GM12878 (cell line): ENCODE results near the gene CFAP70. TPM values are rescaled to one million over a fixed set of nuclear protein-coding genes. Genes with fewer than 3 reads are reported as not detected.

Source experiments
- ATAC-seq: fragments of 200-7000 bp; cut with Tn5 transposase; 3 replicates; pipeline ENCODE4 v1.9.1; 2020; ENCODE audit warnings: mild to moderate bottlenecking, moderate library complexity
- BruUV-seq: library from RNA; stranded (reverse); fragments of 400-500 nt; replicated peaks from 2 replicates; lab custom pipeline; 2021; lab: Mats Ljungman, UMichigan
- CTCF ChIA-PET: fragments of 300-600 bp; sonication (Branson Sonifier 250); formaldehyde crosslinking; extraction: SDS; loops from one replicate; lab custom pipeline; 2021; ENCODE audit warnings: inconsistent platforms; lab: Yijun Ruan, JAX
- POLR2A ChIA-PET: fragments of 350-600 bp; formaldehyde crosslinking; extraction: SDS; loops from one replicate; lab custom pipeline; 2021; ENCODE audit warnings: inconsistent platforms; lab: Charles Lee
- RAD21 ChIA-PET: fragments of 300-600 bp; sonication (Branson Sonifier 250); formaldehyde crosslinking; loops from one replicate; lab custom pipeline; 2023; ENCODE audit warnings: antibody characterized with exemption; ENCODE audit not compliant: unreplicated experiment; lab: Charles Lee
- SMC1A ChIA-PET: fragments of 300-600 bp; sonication (Branson Sonifier 250); formaldehyde crosslinking; loops from one replicate; lab custom pipeline; 2023; ENCODE audit not compliant: unreplicated experiment, uncharacterized antibody; lab: Charles Lee
- DNase-seq: peaks from one replicate; pipeline ENCODE4 v3.0.0-alpha.2; 2011; ENCODE audit warnings: low read depth, low spot score
- FAIRE-seq: peaks from 3 replicates; lab custom pipeline; 2011; peaks lifted over from hg19 to GRCh38; lab: Jason Lieb, UNC
- H2AFZ ChIP-seq: 2 replicates; pipeline ENCODE4 v1.6.0; 2011; ENCODE audit warnings: low read depth, low read length, control low read depth; ENCODE audit not compliant: control insufficient read depth
- H3K27ac ChIP-seq: 2 replicates; pipeline ENCODE4 v1.5.1; 2011; ENCODE audit warnings: control low read depth; ENCODE audit not compliant: control insufficient read depth, insufficient read depth
- H3K27me3 ChIP-seq, 2 experiments: replicated peaks in 1 of 2; 2 replicates each; pipeline versions ENCODE4 v1.6.0 to v1.6.1; 2011; ENCODE audit warnings: low read length in 1 of 2; ENCODE audit not compliant: control insufficient read depth in 2 of 2, insufficient read depth in 2 of 2
- H3K36me3 ChIP-seq, 2 experiments: 2 replicates each; pipeline ENCODE4 v1.5.1; 2011; ENCODE audit warnings: low read length in 1 of 2; ENCODE audit not compliant: control insufficient read depth in 2 of 2, insufficient read depth in 2 of 2
- H3K4me1 ChIP-seq: 2 replicates; pipeline ENCODE4 v1.6.1; 2011; ENCODE audit warnings: mild to moderate bottlenecking, low read length, moderate library complexity, mixed read lengths; ENCODE audit not compliant: control insufficient read depth, insufficient read depth
- H3K4me2 ChIP-seq: 2 replicates; pipeline ENCODE4 v1.6.0; 2011; ENCODE audit warnings: control low read depth; ENCODE audit not compliant: control insufficient read depth, insufficient read depth
- H3K4me3 ChIP-seq: fragments of 200-600 bp; sonication (generic); 2 replicates; pipeline ENCODE4 v1.5.1; 2016
- H3K79me2 ChIP-seq: 2 replicates; pipeline ENCODE4 v1.6.0; 2011; ENCODE audit warnings: low read length; ENCODE audit not compliant: control insufficient read depth, insufficient read depth
- H3K9ac ChIP-seq: 2 replicates; pipeline ENCODE4 v1.8.0; 2011; ENCODE audit warnings: low read length, control low read depth, mixed read lengths; ENCODE audit not compliant: control insufficient read depth, insufficient read depth
- H3K9me3 ChIP-seq: replicated peaks from 3 replicates; pipeline ENCODE4 v1.5.1; 2011; ENCODE audit warnings: mild to moderate bottlenecking, low read length; ENCODE audit not compliant: control insufficient read depth, insufficient read depth
- H4K20me1 ChIP-seq: 2 replicates; pipeline ENCODE4 v1.6.0; 2011; ENCODE audit not compliant: control insufficient read depth, insufficient read depth
- ELK1 ChIP-seq: IDR thresholded peaks from 2 replicates; pipeline ENCODE4 v1.6.1; 2012; ENCODE audit warnings: low read depth, low read length, improper control_type of control experiment
- HDAC6 ChIP-seq: fragments of 200-600 bp; sonication (generic); IDR thresholded peaks from one replicate; pipeline ENCODE4 v1.8.0; 2017; ENCODE audit warnings: antibody characterized with exemption; ENCODE audit not compliant: unreplicated experiment
- KLF5 ChIP-seq: fragments of 450-650 bp; IDR thresholded peaks from 2 replicates; pipeline ENCODE4 v1.6.1; 2014; ENCODE audit warnings: mild to moderate bottlenecking; ENCODE audit not compliant: partially characterized antibody
- MYB ChIP-seq: fragments of 150-350 bp; IDR thresholded peaks from 2 replicates; pipeline ENCODE4 v1.6.1; 2014; ENCODE audit warnings: mild to moderate bottlenecking, low read depth, low read length, borderline replicate concordance
- NKRF ChIP-seq: fragments of 450-650 bp; conservative IDR thresholded peaks from 2 replicates; pipeline ENCODE4 v1.6.1; 2017; ENCODE audit warnings: mild to moderate bottlenecking, moderate library complexity
- RBBP5 ChIP-seq: fragments of 200-600 bp; sonication (generic); conservative IDR thresholded peaks from 2 replicates; pipeline ENCODE4 v1.6.1; 2016
- USF1 ChIP-seq: IDR thresholded peaks from 2 replicates; pipeline ENCODE4 v1.6.1; 2011; ENCODE audit warnings: borderline replicate concordance, low read depth, mild to moderate bottlenecking, moderate library complexity, mixed read lengths, low read length; ENCODE audit not compliant: insufficient read depth; ENCODE audit errors: extremely low read length
- USF2 ChIP-seq: IDR thresholded peaks from 2 replicates; pipeline ENCODE4 v1.6.1; 2011; ENCODE audit warnings: low read depth, low read length, improper control_type of control experiment, borderline replicate concordance
- ZBED1 ChIP-seq: IDR thresholded peaks from 2 replicates; pipeline ENCODE4 v1.6.1; 2016; ENCODE audit warnings: borderline replicate concordance
- ZNF24 ChIP-seq: fragments of 450-650 bp; IDR thresholded peaks from 2 replicates; pipeline ENCODE4 v1.6.1; 2017; ENCODE audit warnings: antibody characterized with exemption, mild to moderate bottlenecking
- WGBS: methylation state at CpG from one replicate; pipeline ENCODE4 v1.1.6; 2016; ENCODE audit warnings: low lambda C conversion rate; ENCODE audit not compliant: insufficient replicate concordance, insufficient coverage; ENCODE audit errors: missing lambda C conversion rate; 5-methylcytosine and 5-hydroxymethylcytosine counted together
- in situ Hi-C: fragments of 300-500 bp; cut with MboI; formaldehyde crosslinking; loops from 9 replicates; pipeline ENCODE4 v1.14.3; 2018; ENCODE audit warnings: mixed read lengths
- intact Hi-C: fragments of 100-400 bp; cut with micrococcal nuclease; formaldehyde crosslinking; loops from one replicate; pipeline ENCODE4 v1.14.2; 2022; ENCODE audit not compliant: unreplicated experiment
- polyA plus RNA-seq, 11 experiments: library from polyadenylated mRNA; depleted of rRNA in 4 of 11; unstranded in 6 of 11; stranded (reverse) in 5 of 11; fragments of >200 nt; fragmentation: Nextera tagmentation in 4 of 11; fragmentation: Illumina TruSeq in 1 of 11; extraction: Ambion mirVana in 4 of 11; extraction: Trizol in 1 of 11; gene quantifications; 1 replicate in 1 of 11; 2 replicates in 10 of 11; pipeline versions ENCODE4 v1.2.1 to v1.2.3, GENCODE V29; 2011 to 2016; ENCODE audit warnings: inconsistent platforms in 2 of 11, missing spikeins in 2 of 11, low read depth in 1 of 11
- total RNA-seq, 4 experiments: library from RNA; depleted of rRNA in 3 of 4; stranded (reverse); fragments of >200 nt in 3 of 4; fragmentation: Illumina TruSeq in 1 of 4; extraction: Trizol in 1 of 4; gene quantifications; 2 replicates each; pipeline versions ENCODE4 v1.2.1 to v1.2.3, GENCODE V29; 2013 to 2021

Gene CFAP70
- total and polyA plus RNA-seq, 10 of the 15 experiments (the other 5 are each of a cell fraction or from before 2014, with no cell fraction given): 0.21 to 1.1 (median 0.42) TPM

GRCh38 chr10:73406846-73407245 is 48.2 kb upstream of the CFAP70 start:
- DNase-seq (no peak), ATAC-seq (no peak), FAIRE-seq (no peak)
- no peaks in the 10 kb centered on the region for H3K4me1 ChIP-seq
- no peak overlapping the region for H2AFZ ChIP-seq
- H3K9ac ChIP-seq: no peak overlapping the region
- H3K4me3 ChIP-seq: no peak overlapping the region
- no peak for TF ChIP-seq KLF5
- 60% methylated on average over 5 of the region's 5 CpGs for WGBS
- ChIA-PET SMC1A (interaction anchor here (0.9 to 1.3 kb wide), 2 partner anchors 48 to 88 kb away, joined by 3 read pairs; partner anchors contain the start of gene CFAP70), POLR2A (interaction anchor here (0.5 kb wide), 1 partner anchor 312 kb away, joined by 5 read pairs; no protein-coding TSS in a partner anchor), RAD21 (no interaction called here), CTCF (interaction anchor here (1.4 kb wide), 1 partner anchor 21 kb away, joined by 4 read pairs; no protein-coding TSS in a partner anchor)
- peaks cover 0 to 10% of the 10 kb centered on the region in 2 experiments; a peak in 1 of 4 replicates for H3K36me3 ChIP-seq
- intact Hi-C loops: no loop called here
- no peak overlapping the region for H3K27ac ChIP-seq
- no peaks in the 10 kb centered on the region for H3K9me3 ChIP-seq
- no peaks in the 10 kb centered on the region for H4K20me1 ChIP-seq
- BruUV-seq: no TSS peak
- peaks cover 87% of the 10 kb centered on the region for H3K79me2 ChIP-seq
- in situ Hi-C loops: no loop called here
- H3K27me3 ChIP-seq: no peaks in the 10 kb centered on the region
- no peak overlapping the region for H3K4me2 ChIP-seq

- peaks cover 80% of the 10 kb centered on the region for H3K79me2 ChIP-seq
- FAIRE-seq (no peak), DNase-seq (no peak), ATAC-seq (peak; percentile 35; the same call in 2 of the 3 replicates)
- H3K36me3 ChIP-seq: peaks cover 0 to 13% of the 10 kb centered on the region in 2 experiments; a peak in 3 of 4 replicates
- no peaks in the 10 kb centered on the region for H3K9me3 ChIP-seq
- ChIA-PET CTCF (interaction anchor here (1.4 kb wide), 1 partner anchor 19 kb away, joined by 4 read pairs; no protein-coding TSS in a partner anchor), RAD21 (no interaction called here), POLR2A (no interaction called here)
- H3K9ac ChIP-seq: no peak overlapping the region
- H3K4me3 ChIP-seq: no peak overlapping the region
- H3K27me3 ChIP-seq: no peaks in the 10 kb centered on the region
- H4K20me1 ChIP-seq: no peaks in the 10 kb centered on the region
- in situ Hi-C loops: no loop called here
- intact Hi-C loops: no loop called here
- no peak overlapping the region for H3K4me2 ChIP-seq
- no TSS peak for BruUV-seq
- H3K4me1 ChIP-seq: no peaks in the 10 kb centered on the region
- H2AFZ ChIP-seq: no peak overlapping the region
- H3K27ac ChIP-seq: peak overlapping the region; percentile 25; the same call in 1 of the 2 replicates
- 37% methylated on average over 3 of the region's 3 CpGs for WGBS
- TF ChIP-seq ELK1 (no peak), USF1 (no peak), MYB (no peak), ZNF24 (no peak), ZBED1 (no peak), RBBP5 (no peak), HDAC6 (no peak), NKRF (no peak), USF2 (no peak)
- TF ChIP-seq, all 136 proteins: peak for 0
- SMC1A ChIA-PET: no interaction called here
Measured at GRCh38 chr10:73405556-73405955, 46.9 kb upstream of the CFAP70 start.
